Chondrocyte (in vitro differentiated cells): ENCODE data around the gene PLEKHH1. TPM values are rescaled to one million over a fixed set of nuclear protein-coding genes. Genes with fewer than 3 reads are reported as not detected.

Source experiments
- DNase-seq: peaks from one replicate; pipeline ENCODE4 v3.0.0; 2021; ENCODE audit warnings: mixed read lengths, low spot score
- H3K27ac Mint-ChIP-seq: one replicate; pipeline ENCODE4 v1.8.0; 2021; ENCODE audit warnings: mild to moderate bottlenecking, moderate library complexity, mixed read lengths; ENCODE audit not compliant: unreplicated experiment
- H3K27me3 Mint-ChIP-seq: 2 replicates; pipeline ENCODE4 v1.8.0; 2021; ENCODE audit warnings: low read depth, mixed read lengths
- H3K36me3 Mint-ChIP-seq: 2 replicates; pipeline ENCODE4 v1.8.0; 2021; ENCODE audit warnings: low read depth, mixed read lengths
- H3K4me1 Mint-ChIP-seq: 2 replicates; pipeline ENCODE4 v1.8.0; 2021; ENCODE audit warnings: low read depth, mild to moderate bottlenecking, mixed read lengths
- H3K4me3 Mint-ChIP-seq: one replicate; pipeline ENCODE4 v1.8.0; 2021; ENCODE audit warnings: mild to moderate bottlenecking, moderate library complexity, mixed read lengths; ENCODE audit not compliant: unreplicated experiment
- H3K9me3 Mint-ChIP-seq: 2 replicates; pipeline ENCODE4 v1.8.0; 2021; ENCODE audit warnings: low read depth, mixed read lengths
- total RNA-seq: library from RNA; stranded (reverse); gene quantifications from 3 replicates; pipeline ENCODE4 v1.2.1, GENCODE V29; 2021
- TF ChIP-seq, protein P1 (sequence below): fragments of 200-600 bp; sonication (generic); IDR thresholded peaks from 2 replicates; pipeline ENCODE4 v1.5.0; 2021; ENCODE audit warnings: antibody characterized with exemption, mild to moderate bottlenecking, moderate library complexity

The PLEKHH1 gene
- total RNA-seq, 1 donor from 2014 or later, result 2.8 TPM

DNA sequence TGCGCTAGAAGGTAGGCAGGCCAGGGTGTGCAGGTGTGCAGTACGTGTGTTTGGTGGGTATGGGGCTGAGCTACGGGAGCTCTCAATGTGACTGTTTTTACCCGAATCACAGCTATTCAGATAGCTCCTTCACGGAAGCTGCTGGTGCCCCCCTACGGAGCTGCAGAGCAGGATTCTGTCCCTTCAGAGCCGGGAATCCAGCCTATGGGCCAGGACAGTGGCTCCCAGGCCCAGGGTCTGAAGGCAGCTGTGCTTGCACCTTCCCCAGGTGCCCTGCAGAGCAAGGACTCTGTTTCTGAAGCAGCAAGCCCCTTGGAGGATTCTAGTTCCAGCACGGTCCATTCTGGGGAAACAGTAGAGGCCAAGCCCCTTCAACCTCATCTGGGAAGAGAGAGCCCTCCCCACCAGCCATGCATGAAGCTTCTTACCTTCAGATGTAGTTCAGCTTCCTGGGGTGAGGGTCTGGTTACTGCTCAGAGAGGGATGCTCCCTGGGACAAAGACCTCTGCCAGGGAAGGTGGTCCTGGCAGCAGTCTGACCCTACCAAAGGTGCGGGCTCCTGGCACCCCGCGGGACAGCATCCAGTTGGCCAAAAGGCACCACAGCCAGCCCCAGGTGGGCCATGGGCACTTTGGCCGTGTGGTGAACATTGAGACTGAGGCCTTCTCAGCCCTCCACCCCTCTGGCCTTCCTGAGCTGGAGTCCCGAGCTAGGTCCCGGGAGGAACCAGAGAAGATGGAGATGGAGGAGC lies 29.1 kb downstream of the PLEKHH1 start:
- Mint-ChIP-seq H3K9me3 (no peaks in the 10 kb centered on the region), H3K27me3 (peaks cover 2% of the 10 kb centered on the region), H3K4me3 (no peak overlapping the region), H3K27ac (no peak overlapping the region), H3K36me3 (peaks cover 2% of the 10 kb centered on the region), H3K4me1 (peaks cover under 1% of the 10 kb centered on the region)
- TF ChIP-seq, protein P1, sequence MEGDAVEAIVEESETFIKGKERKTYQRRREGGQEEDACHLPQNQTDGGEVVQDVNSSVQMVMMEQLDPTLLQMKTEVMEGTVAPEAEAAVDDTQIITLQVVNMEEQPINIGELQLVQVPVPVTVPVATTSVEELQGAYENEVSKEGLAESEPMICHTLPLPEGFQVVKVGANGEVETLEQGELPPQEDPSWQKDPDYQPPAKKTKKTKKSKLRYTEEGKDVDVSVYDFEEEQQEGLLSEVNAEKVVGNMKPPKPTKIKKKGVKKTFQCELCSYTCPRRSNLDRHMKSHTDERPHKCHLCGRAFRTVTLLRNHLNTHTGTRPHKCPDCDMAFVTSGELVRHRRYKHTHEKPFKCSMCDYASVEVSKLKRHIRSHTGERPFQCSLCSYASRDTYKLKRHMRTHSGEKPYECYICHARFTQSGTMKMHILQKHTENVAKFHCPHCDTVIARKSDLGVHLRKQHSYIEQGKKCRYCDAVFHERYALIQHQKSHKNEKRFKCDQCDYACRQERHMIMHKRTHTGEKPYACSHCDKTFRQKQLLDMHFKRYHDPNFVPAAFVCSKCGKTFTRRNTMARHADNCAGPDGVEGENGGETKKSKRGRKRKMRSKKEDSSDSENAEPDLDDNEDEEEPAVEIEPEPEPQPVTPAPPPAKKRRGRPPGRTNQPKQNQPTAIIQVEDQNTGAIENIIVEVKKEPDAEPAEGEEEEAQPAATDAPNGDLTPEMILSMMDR, result no peak
- peak; percentile 59 for DNase-seq

DNA sequence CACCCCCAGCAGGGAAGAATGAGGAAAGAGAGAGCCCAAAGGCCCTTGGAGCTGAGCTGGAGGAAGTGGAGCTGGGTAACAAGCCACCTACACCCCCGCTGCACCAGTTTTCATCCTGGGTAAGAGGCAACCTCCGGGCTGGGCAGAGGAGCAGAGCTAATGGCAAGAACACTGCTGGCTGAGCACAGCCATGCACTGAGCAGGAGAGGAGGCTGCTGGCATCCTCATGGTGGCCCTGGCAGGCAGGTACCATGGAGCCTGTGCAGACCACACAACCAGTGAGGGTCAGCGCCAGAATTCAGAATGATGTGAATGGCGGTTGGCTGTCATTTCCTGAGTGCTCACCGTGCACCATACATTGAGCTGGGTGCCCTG lies 29.7 kb downstream of the PLEKHH1 start:
- Mint-ChIP-seq H3K36me3 (peaks cover 2% of the 10 kb centered on the region), H3K4me3 (no peak overlapping the region), H3K27ac (no peak overlapping the region), H3K27me3 (peaks cover 2% of the 10 kb centered on the region), H3K9me3 (no peaks in the 10 kb centered on the region), H3K4me1 (no peaks in the 10 kb centered on the region)
- peak; percentile 61 for DNase-seq
- TF ChIP-seq, protein P1, result no peak

DNA sequence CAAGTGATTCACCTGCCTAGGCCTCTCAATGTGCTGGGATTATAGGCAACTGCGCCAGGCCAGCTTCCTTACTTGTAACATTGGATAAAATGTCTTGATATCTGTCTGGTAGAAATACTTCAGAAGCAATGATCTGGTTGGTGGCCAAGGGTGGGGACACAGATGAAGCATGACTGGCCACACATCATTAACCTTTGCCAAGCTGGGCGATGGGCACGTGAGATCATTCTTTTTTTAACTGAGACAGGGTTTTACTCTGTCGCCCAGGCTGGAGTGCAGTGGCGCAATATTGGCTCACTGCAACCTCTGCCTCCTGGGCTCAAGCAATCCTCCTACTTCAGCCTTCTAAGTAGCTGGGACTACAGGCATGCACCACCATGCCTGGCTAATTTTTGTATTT lies 31.1 kb downstream of the PLEKHH1 start:
- Mint-ChIP-seq H3K4me3 (no peak overlapping the region), H3K27me3 (no peaks in the 10 kb centered on the region), H3K4me1 (no peaks in the 10 kb centered on the region), H3K36me3 (no peaks in the 10 kb centered on the region), H3K9me3 (no peaks in the 10 kb centered on the region), H3K27ac (no peak overlapping the region)
- TF ChIP-seq, protein P1, result no peak
- peak; percentile 17 for DNase-seq

DNA sequence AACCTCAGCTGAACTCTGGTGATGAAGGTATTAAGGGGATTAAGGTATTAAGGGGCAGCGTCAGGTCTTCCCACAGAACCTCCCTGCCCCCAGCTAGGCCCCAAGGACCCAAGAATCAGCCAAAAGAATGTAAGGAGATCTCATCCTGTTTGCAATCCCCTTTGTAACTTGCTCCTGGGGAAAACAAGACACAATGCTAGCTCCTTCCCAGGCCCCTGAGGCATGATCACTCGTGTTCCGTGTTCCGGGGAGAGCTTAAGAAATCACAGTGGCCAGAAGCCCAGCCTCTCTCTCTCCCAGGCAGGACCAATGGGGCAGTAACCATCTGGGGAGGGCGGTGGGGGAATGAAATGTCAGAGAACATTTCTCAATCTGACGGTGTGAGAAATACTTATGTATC lies 33.8 kb downstream of the PLEKHH1 start:
- TF ChIP-seq, protein P1, result no peak
- Mint-ChIP-seq H3K4me1 (no peaks in the 10 kb centered on the region), H3K9me3 (no peaks in the 10 kb centered on the region), H3K27me3 (no peaks in the 10 kb centered on the region), H3K36me3 (no peaks in the 10 kb centered on the region), H3K27ac (no peak overlapping the region), H3K4me3 (no peak overlapping the region)
- DNase-seq, result peak; percentile 27

DNA sequence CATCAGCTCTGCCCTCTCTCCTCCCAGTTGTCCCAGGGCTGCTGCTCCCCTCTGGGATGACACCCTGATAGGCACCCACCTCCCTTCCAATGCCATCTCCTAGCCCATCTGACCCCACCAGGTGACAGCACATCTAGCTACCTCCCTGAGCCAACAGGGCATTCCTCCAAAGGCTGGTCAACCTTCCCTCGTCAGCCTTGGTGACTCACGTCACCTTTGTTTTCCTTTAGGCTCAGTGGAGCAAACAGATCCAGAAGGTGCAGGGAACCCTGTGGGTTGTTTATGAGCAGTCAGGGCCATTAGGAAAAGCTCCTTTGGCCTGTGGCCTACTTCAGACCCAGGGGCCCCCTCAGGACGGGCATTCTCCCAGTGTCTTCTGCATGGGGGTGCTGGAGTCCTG lies 34.6 kb downstream of the PLEKHH1 start:
- DNase-seq, result no peak
- TF ChIP-seq, protein P1, result no peak
- H3K4me3 Mint-ChIP-seq, result no peak overlapping the region
- no peaks in the 10 kb centered on the region for H3K4me1 Mint-ChIP-seq
- H3K36me3 Mint-ChIP-seq, result no peaks in the 10 kb centered on the region
- H3K9me3 Mint-ChIP-seq, result no peaks in the 10 kb centered on the region
- peaks cover under 1% of the 10 kb centered on the region for H3K27me3 Mint-ChIP-seq
- H3K27ac Mint-ChIP-seq, result no peak overlapping the region
